Mesenchymal stem cell (in vitro differentiated cells and primary cell): ENCODE data around the gene GIPC2.

Experiments
- DNase-seq: peaks from one replicate; pipeline ENCODE4 v3.0.0-alpha.2; 2013
- H2AFZ ChIP-seq: one replicate; pipeline ENCODE4 v1.6.1; 2013; ENCODE audit warnings: low read depth, mild to moderate bottlenecking, control low read depth, inconsistent platforms, low read length, moderate library complexity
- H2AK5ac ChIP-seq: 2 replicates; pipeline ENCODE4 v1.6.1; 2013; ENCODE audit warnings: low read length, moderate library complexity, mild to moderate bottlenecking, inconsistent platforms; ENCODE audit not compliant: severe bottlenecking
- H2BK120ac ChIP-seq: one replicate; pipeline ENCODE4 v1.6.1; 2013; ENCODE audit warnings: low read depth, mild to moderate bottlenecking, inconsistent platforms, low read length, moderate library complexity
- H2BK12ac ChIP-seq, 2 experiments: one replicate each; pipeline ENCODE4 v1.6.1; 2013; ENCODE audit warnings: inconsistent platforms in 2 of 2, low read length in 2 of 2, mild to moderate bottlenecking in 2 of 2, moderate library complexity in 2 of 2, control low read depth in 1 of 2
- H2BK15ac ChIP-seq: one replicate; pipeline ENCODE4 v1.6.1; 2013; ENCODE audit warnings: mild to moderate bottlenecking, low read depth, inconsistent platforms; ENCODE audit not compliant: poor library complexity, severe bottlenecking
- H2BK5ac ChIP-seq: 2 replicates; pipeline ENCODE4 v1.6.1; 2013; ENCODE audit warnings: low read depth, mild to moderate bottlenecking, low read length, control low read depth, inconsistent platforms; ENCODE audit not compliant: poor library complexity, severe bottlenecking
- H3K14ac ChIP-seq, 2 experiments: one replicate each; pipeline ENCODE4 v1.6.1; 2013; ENCODE audit warnings: inconsistent platforms in 2 of 2, low read length in 2 of 2, control low read depth in 1 of 2, mild to moderate bottlenecking in 1 of 2, moderate library complexity in 1 of 2
- H3K18ac ChIP-seq, 2 experiments: one replicate each; pipeline ENCODE4 v1.6.1; 2013; ENCODE audit warnings: inconsistent platforms in 2 of 2, low read length in 2 of 2, control low read depth in 1 of 2, low read depth in 1 of 2, mild to moderate bottlenecking in 1 of 2
- H3K23ac ChIP-seq, 2 experiments: one replicate each; pipeline ENCODE4 v1.6.1; 2013; ENCODE audit warnings: inconsistent platforms in 2 of 2, low read length in 2 of 2, mild to moderate bottlenecking in 2 of 2, moderate library complexity in 2 of 2, control low read depth in 1 of 2
- H3K27ac ChIP-seq: 2 replicates; pipeline ENCODE4 v1.5.1; 2013; ENCODE audit warnings: mild to moderate bottlenecking, moderate library complexity, low read length, control low read depth, inconsistent platforms; ENCODE audit not compliant: poor library complexity, severe bottlenecking
- H3K27me3 ChIP-seq, 2 experiments: 2 replicates each; pipeline versions ENCODE4 v1.6.1 to v1.7.0; 2013; ENCODE audit warnings: low read length in 2 of 2, mild to moderate bottlenecking in 2 of 2, moderate library complexity in 2 of 2, control low read depth in 1 of 2, inconsistent platforms in 1 of 2; ENCODE audit not compliant: control insufficient read depth in 1 of 2, insufficient read depth in 1 of 2
- H3K36me3 ChIP-seq, 2 experiments: 2 replicates each; pipeline versions ENCODE4 v1.6.1 to v1.7.0; 2013; ENCODE audit warnings: low read length in 2 of 2, control low read depth in 1 of 2, inconsistent platforms in 1 of 2, low read depth in 1 of 2, mild to moderate bottlenecking in 1 of 2; ENCODE audit not compliant: insufficient read depth in 2 of 2, control insufficient read depth in 1 of 2
- H3K4ac ChIP-seq, 2 experiments: one replicate each; pipeline ENCODE4 v1.6.1; 2013; ENCODE audit warnings: inconsistent platforms in 2 of 2, low read length in 2 of 2, mild to moderate bottlenecking in 2 of 2, moderate library complexity in 2 of 2, control low read depth in 1 of 2, low read depth in 1 of 2
- H3K4me1 ChIP-seq: 2 replicates; pipeline ENCODE4 v1.6.1; 2013; ENCODE audit warnings: low read depth, low read length, control low read depth; ENCODE audit not compliant: control insufficient read depth, insufficient read depth
- H3K4me2 ChIP-seq: 2 replicates; pipeline ENCODE4 v1.6.1; 2013; ENCODE audit warnings: low read length, mild to moderate bottlenecking, inconsistent platforms; ENCODE audit not compliant: poor library complexity, severe bottlenecking
- H3K4me3 ChIP-seq, 2 experiments: 2 replicates each; pipeline versions ENCODE4 v1.5.1 to v1.7.0; 2013; ENCODE audit warnings: low read length in 2 of 2, mild to moderate bottlenecking in 2 of 2, control low read depth in 1 of 2, low read depth in 1 of 2; ENCODE audit not compliant: insufficient read depth in 1 of 2
- H3K79me1 ChIP-seq: replicated peaks from 2 replicates; pipeline ENCODE4 v1.6.1; 2013; ENCODE audit warnings: mild to moderate bottlenecking, control low read depth, low read length, inconsistent platforms; ENCODE audit not compliant: poor library complexity, severe bottlenecking
- H3K9ac ChIP-seq: 2 replicates; pipeline ENCODE4 v1.7.0; 2013; ENCODE audit warnings: mild to moderate bottlenecking, low read length, moderate library complexity
- H3K9me3 ChIP-seq: 2 replicates; pipeline ENCODE4 v1.7.0; 2013; ENCODE audit warnings: mild to moderate bottlenecking, low read length; ENCODE audit not compliant: control insufficient read depth
- H4K8ac ChIP-seq: one replicate; pipeline ENCODE4 v1.6.1; 2013; ENCODE audit warnings: inconsistent platforms, mild to moderate bottlenecking, low read length, moderate library complexity
- H4K91ac ChIP-seq: one replicate; pipeline ENCODE4 v1.6.1; 2013; ENCODE audit warnings: mild to moderate bottlenecking, low read length, inconsistent platforms
- WGBS: methylation state at CpG from one replicate; pipeline ENCODE4 v1.1.7; 2013; ENCODE audit warnings: mixed read lengths; 5-methylcytosine and 5-hydroxymethylcytosine counted together

The GIPC2 gene

GRCh38 chr1:78051005-78051404 lies 5.2 kb downstream of the GIPC2 start:
- Histone ChIP-seq H2BK120ac (no peak overlapping the region), H2AK5ac (no peak overlapping the region), H3K27ac (no peak overlapping the region), H3K27me3 (peaks cover 0 to 12% of the 10 kb centered on the region in 2 experiments), H3K14ac (no peak overlapping the region), H3K9me3 (no peaks in the 10 kb centered on the region), H3K18ac (no peak overlapping the region), H3K4ac (no peak overlapping the region), H4K91ac (no peak overlapping the region), H3K79me1 (no peaks in the 10 kb centered on the region), H2BK15ac (no peak overlapping the region), H3K36me3 (no peaks in the 10 kb centered on the region), H3K4me2 (no peak overlapping the region), H3K4me3 (no peak overlapping the region), H2BK5ac (no peak overlapping the region), H4K8ac (no peak overlapping the region), H3K9ac (no peak overlapping the region), H3K23ac (no peak overlapping the region), H3K4me1 (peaks cover 6% of the 10 kb centered on the region), H2BK12ac (no peak overlapping the region), H2AFZ (no peak overlapping the region)
- no CpG with 5 or more reads among the region's 2 CpGs for WGBS
- DNase-seq = no peak

GRCh38 chr1:78052685-78053405 lies 7.1 kb downstream of the GIPC2 start:
- Histone ChIP-seq H2BK5ac (no peak overlapping the region), H3K4ac (no peak overlapping the region), H2BK12ac (no peak overlapping the region), H2BK15ac (no peak overlapping the region), H3K27ac (no peak overlapping the region), H2AFZ (no peak overlapping the region), H4K8ac (no peak overlapping the region), H2BK120ac (no peak overlapping the region), H3K79me1 (no peaks in the 10 kb centered on the region), H2AK5ac (no peak overlapping the region), H3K14ac (no peak overlapping the region), H3K9ac (no peak overlapping the region), H3K23ac (no peak overlapping the region), H3K4me3 (no peak overlapping the region), H3K36me3 (no peaks in the 10 kb centered on the region), H3K4me1 (no peaks in the 10 kb centered on the region), H3K18ac (peak overlapping the region in 1 of 2 experiments; percentile 12), H3K9me3 (no peaks in the 10 kb centered on the region), H3K4me2 (no peak overlapping the region), H3K27me3 (no peaks in the 10 kb centered on the region), H4K91ac (no peak overlapping the region)
- DNase-seq = no peak
- WGBS = 58% methylated on average over 2 of the region's 2 CpGs

- Histone ChIP-seq H3K9me3 (no peaks in the 10 kb centered on the region), H3K4me1 (no peaks in the 10 kb centered on the region), H2BK12ac (no peak overlapping the region), H3K36me3 (no peaks in the 10 kb centered on the region), H3K4me2 (no peak overlapping the region), H3K18ac (no peak overlapping the region), H3K23ac (no peak overlapping the region), H2BK15ac (no peak overlapping the region), H3K9ac (no peak overlapping the region), H2BK120ac (no peak overlapping the region), H3K79me1 (no peaks in the 10 kb centered on the region), H4K8ac (no peak overlapping the region), H3K4me3 (no peak overlapping the region), H2AK5ac (no peak overlapping the region), H3K27ac (no peak overlapping the region), H4K91ac (no peak overlapping the region), H2AFZ (no peak overlapping the region), H3K14ac (no peak overlapping the region), H2BK5ac (no peak overlapping the region), H3K27me3 (no peaks in the 10 kb centered on the region), H3K4ac (no peak overlapping the region)
- DNase-seq = no peak
- WGBS = 94% methylated on average over 1 of the region's 2 CpGs
Measured at GRCh38 chr1:78053498-78053897, 7.7 kb downstream of the GIPC2 start.

GRCh38 chr1:78054559-78054958 lies 8.8 kb downstream of the GIPC2 start:
- Histone ChIP-seq H3K9ac (no peak overlapping the region), H3K36me3 (no peaks in the 10 kb centered on the region), H4K91ac (no peak overlapping the region), H2BK12ac (no peak overlapping the region), H3K4me3 (no peak overlapping the region), H2BK120ac (no peak overlapping the region), H3K9me3 (no peaks in the 10 kb centered on the region), H3K14ac (no peak overlapping the region), H2BK15ac (no peak overlapping the region), H3K23ac (no peak overlapping the region), H4K8ac (no peak overlapping the region), H3K4ac (no peak overlapping the region), H3K79me1 (no peaks in the 10 kb centered on the region), H3K27me3 (no peaks in the 10 kb centered on the region), H2AFZ (no peak overlapping the region), H2BK5ac (no peak overlapping the region), H2AK5ac (no peak overlapping the region), H3K4me1 (no peaks in the 10 kb centered on the region), H3K4me2 (no peak overlapping the region), H3K27ac (no peak overlapping the region), H3K18ac (no peak overlapping the region)
- no peak for DNase-seq
